ENCODE data around the gene GTPBP1.

GTPBP1 gene

GRCh38 chr22:38700270-38700788 lies 5.4 kb upstream of the GTPBP1 start:
- Mint-ChIP-seq H3K4me3 (peak overlapping the region; percentile 95 to 98 (median 97)), H3K36me3 (ENCODE audit: low read depth) (peaks cover 12% of the 10 kb centered on the region), H3K27ac (peak overlapping the region; percentile 75 to 91 (median 90)), H3K4me1 (peaks cover 49% of the 10 kb centered on the region), H3K9me3 (no peaks in the 10 kb centered on the region), H3K27me3 (ENCODE audit: low read depth) (no peaks in the 10 kb centered on the region)
- TF ChIP-seq CTCF (IDR thresholded peaks at IDR 0.05; ENCODE audit: unreplicated experiment in 3 of 3), result no peak

DNA sequence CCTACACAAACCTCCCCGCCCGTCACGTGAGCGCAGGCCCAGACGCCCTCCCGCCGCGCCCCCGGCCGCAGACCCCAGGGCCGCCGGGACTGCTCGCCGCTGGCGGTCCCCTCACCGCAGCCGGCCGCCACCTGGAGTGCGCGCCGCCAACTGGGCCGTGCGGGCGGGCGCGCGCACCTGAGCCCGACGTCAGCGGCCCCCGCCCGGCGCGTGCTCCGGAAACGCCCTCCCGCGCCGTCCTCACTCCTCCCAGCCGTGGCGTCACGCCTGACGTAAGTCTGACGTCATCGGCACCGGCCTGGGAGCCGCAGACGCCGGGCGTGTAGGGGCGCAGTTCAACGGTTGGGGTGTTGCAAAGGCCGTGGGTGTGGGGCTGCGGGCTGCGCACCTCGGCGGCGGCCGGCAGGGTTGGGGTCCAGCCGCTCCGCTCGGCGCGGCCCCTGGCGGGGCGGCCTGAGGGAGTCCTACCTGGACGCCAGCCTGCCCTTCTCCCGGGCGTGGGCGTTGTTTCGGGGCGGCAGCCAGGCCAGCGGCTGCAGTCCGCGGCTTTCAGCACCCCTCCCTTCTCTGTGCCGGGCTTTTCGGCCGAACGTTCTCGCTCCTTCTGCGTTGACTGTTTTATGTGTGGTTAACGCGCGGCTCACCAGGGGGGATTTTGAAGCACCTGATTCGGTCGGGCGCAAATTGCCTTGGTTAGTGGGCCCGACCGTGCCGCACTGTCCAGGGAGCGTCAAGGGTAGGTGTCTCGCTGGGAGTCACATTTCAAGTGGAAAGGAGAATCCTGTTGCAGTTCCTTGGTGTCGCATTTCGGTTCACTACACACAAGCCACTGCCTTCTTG lies 4.7 kb upstream of the GTPBP1 start, which contains the start of gene JOSD1:
TSS of gene JOSD1 (minus strand) at position 155 of the 840 bp plus-strand sequence. CDS start 956 bp downstream, outside the sequence.
- TF ChIP-seq CTCF (IDR thresholded peaks at IDR 0.05; ENCODE audit: unreplicated experiment in 3 of 3), result no peak
- Mint-ChIP-seq H3K4me3 (peak within 1 kb of the TSS; percentile 95 to 98 (median 97)), H3K36me3 (ENCODE audit: low read depth) (peaks cover 12% of the 10 kb centered on the region), H3K4me1 (peaks cover 49% of the 10 kb centered on the region), H3K27ac (peak within 1 kb of the TSS; percentile 89 to 99 (median 93)), H3K9me3 (no peaks in the 10 kb centered on the region), H3K27me3 (ENCODE audit: low read depth) (no peaks in the 10 kb centered on the region)

- no peak for TF ChIP-seq CTCF (IDR thresholded peaks at IDR 0.05; ENCODE audit: unreplicated experiment in 3 of 3)
- Mint-ChIP-seq H3K4me1 (peaks cover 39% of the 10 kb centered on the region), H3K27me3 (ENCODE audit: low read depth) (no peaks in the 10 kb centered on the region), H3K4me3 (peak overlapping the region; percentile 80 to 89 (median 85)), H3K27ac (peak overlapping the region; percentile 87 to 96 (median 92)), H3K9me3 (no peaks in the 10 kb centered on the region), H3K36me3 (ENCODE audit: low read depth) (no peaks in the 10 kb centered on the region)
These were observed 1.0 kb upstream of the GTPBP1 start for GRCh38 chr22:38704654-38705234.

GRCh38 chr22:38706101-38706900 lies 557 bp downstream of the GTPBP1 start:
- Mint-ChIP-seq H3K27ac (peak overlapping the region; percentile 87 to 96 (median 89)), H3K4me3 (peak overlapping the region; percentile 92 to 95 (median 94)), H3K36me3 (ENCODE audit: low read depth) (no peaks in the 10 kb centered on the region), H3K27me3 (ENCODE audit: low read depth) (no peaks in the 10 kb centered on the region), H3K4me1 (peaks cover 41% of the 10 kb centered on the region), H3K9me3 (no peaks in the 10 kb centered on the region)
- peak in 1 of 3 experiments; percentile 0 for TF ChIP-seq CTCF (IDR thresholded peaks at IDR 0.05; ENCODE audit: unreplicated experiment in 3 of 3)

DNA sequence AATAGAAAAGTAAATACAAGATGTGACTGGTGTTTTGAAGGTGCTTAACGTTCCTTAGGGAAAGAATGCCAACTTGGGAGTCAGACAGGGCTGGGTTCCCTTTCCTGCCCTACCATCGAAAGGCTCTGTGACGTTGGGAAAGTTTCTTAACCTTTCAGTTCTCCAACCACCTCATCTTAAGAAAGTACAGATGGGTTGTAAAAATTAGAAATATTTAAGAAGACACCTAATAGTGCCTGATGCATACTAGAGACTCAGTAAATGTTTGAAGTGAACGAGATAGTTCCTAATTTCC lies 1.1 kb downstream of the GTPBP1 start:
- H3K27me3 Mint-ChIP-seq (ENCODE audit: low read depth), result no peaks in the 10 kb centered on the region
- no peaks in the 10 kb centered on the region for H3K36me3 Mint-ChIP-seq (ENCODE audit: low read depth)
- peak overlapping the region; percentile 83 to 89 (median 89) for H3K27ac Mint-ChIP-seq
- H3K4me3 Mint-ChIP-seq, result peak overlapping the region; percentile 92 to 95 (median 94)
- TF ChIP-seq CTCF (IDR thresholded peaks at IDR 0.05; ENCODE audit: unreplicated experiment in 3 of 3), result no peak
- peaks cover 43% of the 10 kb centered on the region for H3K4me1 Mint-ChIP-seq
- no peaks in the 10 kb centered on the region for H3K9me3 Mint-ChIP-seq

Measured in nephron (organoid).